ENCODE measurements around the gene RHOXF2B.
"Not testable (repeated sequence)": the region's sequence is repeated elsewhere in the genome, so short reads cannot be mapped to it uniquely, and the experiment has no call there.

RHOXF2B gene

GRCh38 chrX:120077590-120077989, at the start of gene RHOXF2B:
Gene RHOXF2B (minus strand): TSS chrX:120077690. CDS start chrX:120077552, 138 bp downstream.
- DNase-seq (ENCODE audit: low spot score): not testable (repeated sequence)

GRCh38 chrX:120125444-120125843, 48.0 kb upstream of the RHOXF2B start:
- DNase-seq (ENCODE audit: low spot score): no peak

GRCh38 chrX:120120223-120120622, 42.7 kb upstream of the RHOXF2B start:
- no peak for DNase-seq (ENCODE audit: low spot score)

- DNase-seq (ENCODE audit: low spot score): no peak
Measured at GRCh38 chrX:120115438-120115963, 38.0 kb upstream of the RHOXF2B start, which contains the start of gene RHOXF1. Gene RHOXF1 (minus strand): TSS chrX:120115913. CDS start chrX:120115862, 51 bp downstream.

GRCh38 chrX:120111611-120112010, 34.1 kb upstream of the RHOXF2B start:
- no peak for DNase-seq (ENCODE audit: low spot score)

GRCh38 chrX:120109378-120109777, 31.9 kb upstream of the RHOXF2B start:
- DNase-seq (ENCODE audit: low spot score): no peak

GRCh38 chrX:120104707-120105106, 27.2 kb upstream of the RHOXF2B start:
- DNase-seq (ENCODE audit: low spot score): not testable (repeated sequence)

GRCh38 chrX:120101057-120101456, 23.6 kb upstream of the RHOXF2B start:
- DNase-seq (ENCODE audit: low spot score): not testable (repeated sequence)

- DNase-seq (ENCODE audit: low spot score): no peak
Measured at GRCh38 chrX:120090208-120090607, 12.7 kb upstream of the RHOXF2B start.

GRCh38 chrX:120087289-120088017, 10.0 kb upstream of the RHOXF2B start:
- DNase-seq (ENCODE audit: low spot score): no peak

- DNase-seq (ENCODE audit: low spot score): not testable (repeated sequence)
Measured at GRCh38 chrX:120085553-120086185, 8.2 kb upstream of the RHOXF2B start.

- not testable (repeated sequence) for DNase-seq (ENCODE audit: low spot score)
Measured at GRCh38 chrX:120066169-120066568, 11.3 kb downstream of the RHOXF2B start.

- not testable (repeated sequence) for DNase-seq (ENCODE audit: low spot score)
Measured at GRCh38 chrX:120042712-120043111, 34.8 kb downstream of the RHOXF2B start.

- not testable (repeated sequence) for DNase-seq (ENCODE audit: low spot score)
Measured at GRCh38 chrX:120042247-120042646, 35.2 kb downstream of the RHOXF2B start.

- DNase-seq (ENCODE audit: low spot score): not testable (repeated sequence)
Measured at GRCh38 chrX:120040176-120040575, 37.3 kb downstream of the RHOXF2B start.

- not testable (repeated sequence) for DNase-seq (ENCODE audit: low spot score)
Measured at GRCh38 chrX:120039087-120039733, 38.3 kb downstream of the RHOXF2B start.

- DNase-seq (ENCODE audit: low spot score): no peak
Measured at GRCh38 chrX:120036704-120037103, 40.8 kb downstream of the RHOXF2B start.

GRCh38 chrX:120035522-120036309, 41.8 kb downstream of the RHOXF2B start:
- not testable (repeated sequence) for DNase-seq (ENCODE audit: low spot score)

- DNase-seq (ENCODE audit: low spot score): no peak
Measured at GRCh38 chrX:120029354-120029753, 48.1 kb downstream of the RHOXF2B start.

- DNase-seq (ENCODE audit: low spot score): no peak
Measured at GRCh38 chrX:120023259-120023658, 54.2 kb downstream of the RHOXF2B start.

- no peak for DNase-seq (ENCODE audit: low spot score)
Measured at GRCh38 chrX:120022763-120023162, 54.7 kb downstream of the RHOXF2B start.
